DND-41 (cell line): ENCODE data around the gene KIF3B.

Experiments
- EZH2 ChIP-seq: IDR thresholded peaks from 3 replicates; pipeline ENCODE4 v1.6.1; 2012; ENCODE audit warnings: borderline replicate concordance, low read depth, mild to moderate bottlenecking, moderate library complexity, low read length, inconsistent platforms; ENCODE audit not compliant: severe bottlenecking
- TF ChIP-seq, protein P1 (sequence below): IDR thresholded peaks from 2 replicates; pipeline ENCODE4 v1.5.1; 2012; ENCODE audit warnings: borderline replicate concordance, low read length, moderate library complexity, mild to moderate bottlenecking; ENCODE audit not compliant: poor library complexity, severe bottlenecking; ENCODE audit errors: extremely low read depth

DNA sequence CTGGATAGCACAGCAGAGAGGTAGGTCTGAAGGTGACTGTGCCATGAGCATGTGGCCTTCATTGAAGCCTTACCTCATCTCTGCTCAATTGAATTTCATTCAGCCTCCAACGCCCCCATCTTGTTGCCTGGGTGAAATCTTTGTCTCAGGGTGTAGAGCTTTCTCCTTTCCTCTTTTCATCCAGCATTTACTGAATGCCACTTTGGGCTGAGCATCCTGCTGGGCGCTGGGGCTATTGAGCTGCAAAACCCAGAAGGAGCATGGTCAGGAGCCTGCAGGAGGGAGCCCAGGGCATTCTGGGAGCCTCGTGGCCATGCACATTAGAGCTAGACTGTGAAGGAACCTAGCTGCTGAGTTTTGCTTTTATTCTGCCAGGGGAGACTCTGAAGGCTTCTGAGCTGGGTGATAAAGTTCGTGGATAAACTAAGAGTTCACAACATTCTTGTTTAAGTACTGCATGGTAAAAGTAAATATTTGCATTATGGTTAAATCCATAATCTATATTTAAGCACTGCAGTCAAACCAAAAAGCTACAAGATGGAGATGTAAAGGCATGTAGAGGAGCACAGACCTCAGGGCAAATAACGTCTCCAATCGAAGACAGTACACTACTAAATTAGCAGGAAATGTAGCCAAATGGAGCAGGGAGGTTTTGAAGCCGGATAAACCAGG, 67.5 kb downstream of the KIF3B start:
- TF ChIP-seq, protein P1, sequence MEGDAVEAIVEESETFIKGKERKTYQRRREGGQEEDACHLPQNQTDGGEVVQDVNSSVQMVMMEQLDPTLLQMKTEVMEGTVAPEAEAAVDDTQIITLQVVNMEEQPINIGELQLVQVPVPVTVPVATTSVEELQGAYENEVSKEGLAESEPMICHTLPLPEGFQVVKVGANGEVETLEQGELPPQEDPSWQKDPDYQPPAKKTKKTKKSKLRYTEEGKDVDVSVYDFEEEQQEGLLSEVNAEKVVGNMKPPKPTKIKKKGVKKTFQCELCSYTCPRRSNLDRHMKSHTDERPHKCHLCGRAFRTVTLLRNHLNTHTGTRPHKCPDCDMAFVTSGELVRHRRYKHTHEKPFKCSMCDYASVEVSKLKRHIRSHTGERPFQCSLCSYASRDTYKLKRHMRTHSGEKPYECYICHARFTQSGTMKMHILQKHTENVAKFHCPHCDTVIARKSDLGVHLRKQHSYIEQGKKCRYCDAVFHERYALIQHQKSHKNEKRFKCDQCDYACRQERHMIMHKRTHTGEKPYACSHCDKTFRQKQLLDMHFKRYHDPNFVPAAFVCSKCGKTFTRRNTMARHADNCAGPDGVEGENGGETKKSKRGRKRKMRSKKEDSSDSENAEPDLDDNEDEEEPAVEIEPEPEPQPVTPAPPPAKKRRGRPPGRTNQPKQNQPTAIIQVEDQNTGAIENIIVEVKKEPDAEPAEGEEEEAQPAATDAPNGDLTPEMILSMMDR = no peak
- TF ChIP-seq EZH2 = no peak
